B cell (primary cell): ENCODE data around the gene SOX6. TPM values are rescaled to one million over a fixed set of nuclear protein-coding genes. Genes with fewer than 3 reads are reported as not detected.

Experiments used
- ATAC-seq: fragments of 200-7000 bp; cut with Tn5 transposase; one replicate; pipeline ENCODE4 v1.10.0; 2021; ENCODE audit warnings: low read depth, mild to moderate bottlenecking, moderate number of reproducible peaks, moderate library complexity
- CTCF ChIA-PET: fragments of 350-600 bp; sonication (Branson Sonifier 250); formaldehyde crosslinking; loops from one replicate; lab custom pipeline; 2021; ENCODE audit warnings: antibody characterized with exemption, inconsistent platforms; lab: Charles Lee
- POLR2A ChIA-PET: fragments of 350-600 bp; sonication (Branson Sonifier 250); formaldehyde crosslinking; loops from one replicate; lab custom pipeline; 2021; ENCODE audit warnings: antibody characterized with exemption; lab: Charles Lee
- DNase-seq: peaks from one replicate; pipeline ENCODE4 v3.0.0; 2013
- H2AFZ ChIP-seq: 2 replicates; pipeline ENCODE4 v1.6.1; 2012; ENCODE audit warnings: mild to moderate bottlenecking, low read depth, low read length; ENCODE audit not compliant: insufficient read depth, poor library complexity, severe bottlenecking
- H3K27ac ChIP-seq, 2 donors: 1 replicate in 1 of 2; 2 replicates in 1 of 2; pipeline ENCODE4 v1.5.1; 2012 to 2013; ENCODE audit warnings: low read length in 2 of 2, mild to moderate bottlenecking in 2 of 2, moderate library complexity in 1 of 2
- H3K27me3 ChIP-seq, 4 experiments: fragments of 200-600 bp in 1 of 4; sonication (generic) in 1 of 4; replicated peaks in 1 of 4; 1 replicate in 2 of 4; 2 replicates in 2 of 4; pipeline versions ENCODE4 v1.6.1 to v1.7.0; 2013 to 2016; ENCODE audit warnings: low read length in 3 of 4, mild to moderate bottlenecking in 2 of 4, mixed read lengths in 1 of 4, moderate library complexity in 1 of 4; ENCODE audit not compliant: insufficient read depth in 4 of 4, control insufficient read depth in 3 of 4; ENCODE audit errors: control extremely low read depth in 1 of 4
- H3K36me3 ChIP-seq, 2 experiments: replicated peaks in 1 of 2; 1 replicate in 1 of 2; 2 replicates in 1 of 2; pipeline versions ENCODE4 v1.6.1 to v1.7.1; 2013; ENCODE audit warnings: low read length in 1 of 2; ENCODE audit not compliant: insufficient read depth in 2 of 2, control insufficient read depth in 1 of 2; ENCODE audit errors: control extremely low read depth in 1 of 2, extremely low read depth in 1 of 2
- H3K4me1 ChIP-seq, 2 donors: fragments of 200-600 bp in 1 of 2; sonication (generic) in 1 of 2; 1 replicate in 1 of 2; 2 replicates in 1 of 2; pipeline versions ENCODE4 v1.5.1 to v1.6.1; 2013 to 2017; ENCODE audit warnings: low read length in 2 of 2; ENCODE audit not compliant: control insufficient read depth in 2 of 2, insufficient read depth in 2 of 2
- H3K4me2 ChIP-seq: replicated peaks from 2 replicates; pipeline ENCODE3; 2012; ENCODE audit warnings: mild to moderate bottlenecking, low read depth, low read length; ENCODE audit not compliant: poor library complexity, severe bottlenecking
- H3K4me3 ChIP-seq, 5 experiments: fragments of 200-600 bp in 1 of 5; sonication (generic) in 1 of 5; 1 replicate in 3 of 5; 2 replicates in 2 of 5; pipeline versions ENCODE4 v1.5.1 to v1.7.0; 2011 to 2016; ENCODE audit warnings: low read length in 4 of 5, mild to moderate bottlenecking in 4 of 5, low read depth in 2 of 5, control low read depth in 1 of 5, moderate library complexity in 1 of 5; ENCODE audit not compliant: insufficient read depth in 1 of 5; ENCODE audit errors: control extremely low read depth in 1 of 5, extremely low read depth in 1 of 5
- H3K79me2 ChIP-seq: fragments of 200-600 bp; sonication (generic); one replicate; pipeline ENCODE4 v1.6.0; 2016; ENCODE audit warnings: low read length; ENCODE audit not compliant: control insufficient read depth, insufficient read depth
- H3K9ac ChIP-seq: fragments of 200-600 bp; sonication (generic); 2 replicates; pipeline ENCODE4 v1.6.1; 2017; ENCODE audit warnings: mild to moderate bottlenecking, low read length, moderate library complexity
- H3K9me3 ChIP-seq, 3 donors: one replicate each; pipeline versions ENCODE4 v1.6.1 to v1.7.1; 2013; ENCODE audit warnings: low read length in 2 of 3; ENCODE audit not compliant: control insufficient read depth in 2 of 3, insufficient read depth in 1 of 3; ENCODE audit errors: control extremely low read depth in 1 of 3
- H4K20me1 ChIP-seq: 2 replicates; pipeline ENCODE4 v1.6.0; 2012; ENCODE audit warnings: mild to moderate bottlenecking, low read length; ENCODE audit not compliant: insufficient read depth, control insufficient read depth, poor library complexity, severe bottlenecking
- H3K27ac Mint-ChIP-seq: one replicate; pipeline ENCODE4 v1.8.0; 2021; ENCODE audit warnings: mixed read lengths
- H3K27me3 Mint-ChIP-seq: one replicate; pipeline ENCODE4 v1.8.0; 2021; ENCODE audit warnings: mixed read lengths
- H3K4me1 Mint-ChIP-seq: one replicate; pipeline ENCODE4 v1.8.0; 2021; ENCODE audit warnings: mixed read lengths
- H3K4me3 Mint-ChIP-seq: one replicate; pipeline ENCODE4 v1.8.0; 2021; ENCODE audit warnings: mixed read lengths
- H3K9me3 Mint-ChIP-seq: one replicate; pipeline ENCODE4 v1.8.0; 2022; ENCODE audit warnings: mixed read lengths; ENCODE audit not compliant: insufficient read depth
- CTCF ChIP-seq: fragments of 200-600 bp; IDR thresholded peaks from one replicate; pipeline ENCODE4 v1.8.0; 2022; ENCODE audit warnings: antibody characterized with exemption, mild to moderate bottlenecking
- EZH2 ChIP-seq: IDR thresholded peaks from 2 replicates; pipeline ENCODE4 v1.6.1; 2012; ENCODE audit warnings: borderline replicate concordance, low read depth, mild to moderate bottlenecking, moderate library complexity, low read length; ENCODE audit not compliant: insufficient read depth, poor library complexity, severe bottlenecking
- WGBS: methylation state at CpG from one replicate; pipeline ENCODE4 v1.1.5; 2013; ENCODE audit warnings: missing lambda C conversion rate; ENCODE audit not compliant: insufficient coverage; 5-methylcytosine and 5-hydroxymethylcytosine counted together
- intact Hi-C: fragments of 100-400 bp; cut with micrococcal nuclease; formaldehyde crosslinking; loops from one replicate; pipeline ENCODE4 v1.10.0; 2022
- polyA plus RNA-seq: library from polyadenylated mRNA; depleted of rRNA; stranded (reverse); fragments of >200 nt; gene quantifications from 2 replicates; pipeline ENCODE4 v1.2.3, GENCODE V29; 2012
- total RNA-seq, 2 donors: library from RNA; stranded (reverse); fragments of 120-200 nt in 1 of 2; gene quantifications; 1 replicate in 1 of 2; 2 replicates in 1 of 2; pipeline versions ENCODE4 v1.2.3 to v1.2.4, GENCODE V29; 2013 to 2022

The SOX6 gene
- total and polyA plus RNA-seq, 2 donors (not counting 1 experiment from before 2014, with no cell fraction given), result not detected

GRCh38 chr11:16086229-16086819 lies 270.0 kb downstream of the SOX6 start:
- H4K20me1 ChIP-seq, result no peaks in the 10 kb centered on the region
- TF ChIP-seq CTCF (no peak), EZH2 (no peak)
- no peaks in the 10 kb centered on the region for H3K27me3 Mint-ChIP-seq
- H3K79me2 ChIP-seq, result no peaks in the 10 kb centered on the region
- H3K4me3 Mint-ChIP-seq, result no peak overlapping the region
- intact Hi-C loops, result no loop called here
- H3K9ac ChIP-seq, result no peak overlapping the region
- no peak overlapping the region for H3K4me3 ChIP-seq
- no peaks in the 10 kb centered on the region for H3K4me1 Mint-ChIP-seq
- H3K4me2 ChIP-seq, result no peak overlapping the region
- H3K4me1 ChIP-seq, result no peaks in the 10 kb centered on the region
- no peaks in the 10 kb centered on the region for H3K27me3 ChIP-seq
- ChIA-PET POLR2A (no interaction called here), CTCF (no interaction called here)
- no peaks in the 10 kb centered on the region for H3K36me3 ChIP-seq
- no peak for DNase-seq
- 84% methylated on average over 5 of the region's 7 CpGs for WGBS
- H3K27ac ChIP-seq, result no peak overlapping the region
- H3K9me3 Mint-ChIP-seq, result no peaks in the 10 kb centered on the region
- H3K9me3 ChIP-seq, result no peaks in the 10 kb centered on the region
- ATAC-seq, result no peak
- no peak overlapping the region for H3K27ac Mint-ChIP-seq
- H2AFZ ChIP-seq, result no peak overlapping the region

DNA sequence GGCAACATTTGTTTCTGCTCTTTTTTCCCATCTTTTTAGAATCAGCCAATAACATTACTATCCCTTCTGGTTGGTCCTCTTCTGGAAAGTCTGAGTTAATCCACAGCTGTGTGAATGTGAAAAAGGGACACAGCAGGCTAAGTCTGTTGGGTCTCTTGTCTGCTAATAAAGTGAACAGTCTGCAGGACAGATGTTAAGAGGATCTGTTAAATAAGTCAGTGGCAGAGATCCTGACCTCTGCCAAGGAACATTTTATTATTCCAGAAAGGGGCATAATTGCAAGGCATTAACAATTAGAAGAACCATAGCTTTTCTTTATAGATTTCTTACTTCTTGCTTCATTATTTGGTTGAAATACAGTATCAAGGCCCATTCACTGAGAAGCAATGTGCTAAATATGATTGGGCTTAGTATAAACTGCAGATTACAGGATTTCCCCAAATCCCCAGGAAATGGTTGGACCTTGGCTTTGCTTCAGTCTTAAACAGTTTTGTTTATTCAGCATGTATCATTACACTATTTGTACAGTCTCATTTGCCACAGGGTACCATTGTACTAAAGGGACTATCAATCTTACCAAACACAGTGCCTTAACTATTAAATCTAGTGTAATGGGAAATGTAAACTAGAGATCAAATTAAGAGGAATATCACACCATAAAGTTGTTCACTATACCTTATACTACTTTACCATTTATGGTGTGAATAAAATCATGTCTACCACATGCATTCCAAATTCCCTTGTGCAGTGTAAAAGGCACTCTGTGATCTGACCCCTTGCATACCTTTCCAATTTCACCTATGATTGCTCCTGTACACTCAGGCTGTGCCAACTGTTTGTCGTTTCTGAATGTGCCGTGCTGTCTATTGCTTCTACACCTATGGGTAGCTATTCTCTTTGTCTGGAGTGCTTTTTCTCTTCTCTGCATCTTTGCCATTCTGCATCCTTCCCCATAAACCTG lies 274.0 kb downstream of the SOX6 start:
- Histone ChIP-seq H4K20me1 (no peaks in the 10 kb centered on the region), H3K4me1 (no peaks in the 10 kb centered on the region), H3K4me2 (no peak overlapping the region), H3K4me3 (no peak overlapping the region), H3K79me2 (no peaks in the 10 kb centered on the region), H3K27ac (no peak overlapping the region), H3K36me3 (no peaks in the 10 kb centered on the region), H3K27me3 (no peaks in the 10 kb centered on the region), H2AFZ (no peak overlapping the region), H3K9me3 (no peaks in the 10 kb centered on the region), H3K9ac (no peak overlapping the region)
- no peak overlapping the region for H3K4me3 Mint-ChIP-seq
- intact Hi-C loops, result no loop called here
- no peak for TF ChIP-seq CTCF
- TF ChIP-seq EZH2, result no peak
- ATAC-seq, result no peak
- POLR2A ChIA-PET, result no interaction called here
- WGBS, result 100% methylated on average over 1 of the region's 2 CpGs
- no peak for DNase-seq
- no peaks in the 10 kb centered on the region for H3K9me3 Mint-ChIP-seq
- H3K27ac Mint-ChIP-seq, result no peak overlapping the region
- CTCF ChIA-PET, result no interaction called here
- no peaks in the 10 kb centered on the region for H3K4me1 Mint-ChIP-seq
- no peaks in the 10 kb centered on the region for H3K27me3 Mint-ChIP-seq
